ENCODE data around the gene NELFA.

- TF ChIP-seq POLR2AphosphoS5 (IDR thresholded peaks at IDR 0.05; ENCODE audit: low read depth, low read length) (no peak), TAF1 (IDR thresholded peaks at IDR 0.05; ENCODE audit: borderline replicate concordance, low read depth, low read length) (no peak)
Observed at GRCh38 chr4:2009651-2010233, 968 bp upstream of the NELFA start.
